Hepatocyte (in vitro differentiated cells): ENCODE data around the gene CACFD1. TPM values are rescaled to one million over a fixed set of nuclear protein-coding genes. Genes with fewer than 3 reads are reported as not detected.

Source experiments
- DNase-seq: peaks from one replicate; pipeline ENCODE4 v3.0.0-alpha.2; 2016; ENCODE audit warnings: low spot score
- H2AFZ ChIP-seq: fragments of 200-600 bp; sonication (generic); 2 replicates; pipeline ENCODE4 v1.6.0; 2016; ENCODE audit warnings: antibody characterized with exemption, mild to moderate bottlenecking
- H3K27ac ChIP-seq: fragments of 200-600 bp; sonication (generic); 2 replicates; pipeline ENCODE4 v1.5.1; 2016; ENCODE audit warnings: mild to moderate bottlenecking
- H3K27me3 ChIP-seq: fragments of 200-600 bp; sonication (generic); 2 replicates; pipeline ENCODE4 v1.6.1; 2016
- H3K36me3 ChIP-seq: fragments of 200-600 bp; sonication (generic); replicated peaks from 2 replicates; pipeline ENCODE4 v1.5.1; 2016; ENCODE audit warnings: low read depth; ENCODE audit not compliant: insufficient read depth
- H3K4me1 ChIP-seq: fragments of 200-600 bp; sonication (generic); 2 replicates; pipeline ENCODE4 v1.5.1; 2016; ENCODE audit warnings: mild to moderate bottlenecking, moderate library complexity; ENCODE audit not compliant: insufficient read depth
- H3K4me2 ChIP-seq: fragments of 200-600 bp; sonication (generic); 2 replicates; pipeline ENCODE4 v1.6.0; 2016
- H3K4me3 ChIP-seq: fragments of 200-600 bp; sonication (generic); 2 replicates; pipeline ENCODE4 v1.5.1; 2016; ENCODE audit warnings: mild to moderate bottlenecking
- H3K79me2 ChIP-seq: fragments of 200-600 bp; sonication (generic); 2 replicates; pipeline ENCODE4 v1.6.0; 2017; ENCODE audit warnings: mild to moderate bottlenecking
- H3K9me2 ChIP-seq: fragments of 200-600 bp; sonication (generic); replicated peaks from 2 replicates; pipeline ENCODE4 v1.6.0; 2017; ENCODE audit warnings: mild to moderate bottlenecking; ENCODE audit not compliant: insufficient read depth
- H3K9me3 ChIP-seq: fragments of 200-600 bp; sonication (generic); 2 replicates; pipeline ENCODE4 v1.5.1; 2016; ENCODE audit warnings: low read depth, mild to moderate bottlenecking
- H4K20me1 ChIP-seq: fragments of 200-600 bp; sonication (generic); 2 replicates; pipeline ENCODE4 v1.6.0; 2016; ENCODE audit warnings: mild to moderate bottlenecking; ENCODE audit not compliant: insufficient read depth, poor library complexity, severe bottlenecking
- CTCF ChIP-seq: fragments of 200-600 bp; sonication (generic); IDR thresholded peaks from 2 replicates; pipeline ENCODE4 v1.5.1; 2016; ENCODE audit warnings: antibody characterized with exemption, mild to moderate bottlenecking; ENCODE audit not compliant: poor library complexity
- EZH2 ChIP-seq: fragments of 200-600 bp; sonication (generic); IDR thresholded peaks from 2 replicates; pipeline ENCODE4 v1.6.1; 2016; ENCODE audit warnings: antibody characterized with exemption, mild to moderate bottlenecking, borderline replicate concordance
- EZH2phosphoT487 ChIP-seq: fragments of 200-600 bp; sonication (generic); IDR thresholded peaks from one replicate; pipeline ENCODE4 v1.6.1; 2018; ENCODE audit warnings: antibody characterized with exemption, mild to moderate bottlenecking, low read depth, moderate library complexity; ENCODE audit not compliant: unreplicated experiment, severe bottlenecking
- WGBS: methylation state at CpG from one replicate; pipeline ENCODE4 v1.1.6; 2016; ENCODE audit warnings: low lambda C conversion rate; ENCODE audit errors: missing lambda C conversion rate; 5-methylcytosine and 5-hydroxymethylcytosine counted together
- polyA plus RNA-seq: library from polyadenylated mRNA; unstranded; fragments of >200 nt; fragmentation: Nextera tagmentation; extraction: Ambion mirVana; gene quantifications from 2 replicates; pipeline ENCODE4 v1.2.1, GENCODE V29; 2016
- total RNA-seq: library from RNA; depleted of rRNA; stranded (reverse); fragments of >200 nt; gene quantifications from 2 replicates; pipeline ENCODE4 v1.2.3, GENCODE V29; 2014

The CACFD1 gene
- total and polyA plus RNA-seq, 2 experiments from 2014 or later: 31.5 to 49.2 TPM

DNA sequence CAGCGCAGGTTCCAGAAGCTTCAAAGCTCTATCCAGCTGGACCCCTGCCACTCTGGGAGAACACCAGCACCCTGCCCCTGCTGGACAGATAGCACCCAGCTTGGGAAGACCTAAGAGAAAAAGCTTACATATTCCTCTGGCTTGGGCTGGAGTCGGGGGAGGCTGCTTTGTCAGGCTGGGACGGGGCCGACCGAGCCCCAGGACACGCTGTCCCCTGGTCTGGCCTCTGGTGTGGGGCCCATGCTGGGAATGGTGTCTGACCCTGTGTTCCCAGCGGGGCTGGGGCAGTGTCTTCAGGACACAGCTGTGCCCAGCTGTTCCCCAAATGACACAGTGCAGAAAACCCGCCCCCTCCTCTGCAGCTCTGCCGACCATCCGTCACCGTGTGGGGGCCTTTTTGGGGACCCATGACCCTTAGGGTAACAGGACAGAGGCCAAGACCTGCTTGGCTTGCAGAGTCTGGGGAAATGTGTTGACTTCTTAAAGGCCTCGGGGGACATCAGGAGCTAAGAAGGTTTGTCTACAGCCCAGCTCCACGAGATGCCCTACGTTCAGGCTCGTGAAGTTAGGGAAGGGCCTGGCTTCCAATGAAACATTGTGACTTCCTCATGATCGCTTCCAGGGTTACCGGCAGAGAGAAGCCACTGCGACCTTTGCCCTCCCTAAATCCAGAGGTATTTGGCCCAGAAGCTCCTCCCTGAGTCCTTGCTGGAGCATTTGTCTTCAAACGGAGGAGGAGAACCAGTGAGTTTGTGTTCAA, 39.5 kb downstream of the CACFD1 start:
- Histone ChIP-seq H2AFZ (no peak overlapping the region), H3K36me3 (no peaks in the 10 kb centered on the region), H3K4me1 (no peaks in the 10 kb centered on the region), H3K27ac (no peak overlapping the region), H3K4me2 (no peak overlapping the region), H3K9me3 (peaks cover 4% of the 10 kb centered on the region), H3K27me3 (no peaks in the 10 kb centered on the region), H3K9me2 (no peaks in the 10 kb centered on the region), H3K4me3 (no peak overlapping the region), H3K79me2 (no peaks in the 10 kb centered on the region), H4K20me1 (no peaks in the 10 kb centered on the region)
- DNase-seq: no peak
- TF ChIP-seq CTCF (no peak), EZH2 (no peak), EZH2phosphoT487 (no peak)
- 65% methylated on average over 19 of the region's 19 CpGs for WGBS

GRCh38 chr9:133499892-133500270, 40.1 kb downstream of the CACFD1 start:
- no peak for DNase-seq
- Histone ChIP-seq H3K27me3 (no peaks in the 10 kb centered on the region), H3K79me2 (no peaks in the 10 kb centered on the region), H3K9me3 (peaks cover 4% of the 10 kb centered on the region), H3K4me1 (no peaks in the 10 kb centered on the region), H3K36me3 (no peaks in the 10 kb centered on the region), H4K20me1 (no peaks in the 10 kb centered on the region), H2AFZ (no peak overlapping the region), H3K9me2 (no peaks in the 10 kb centered on the region), H3K27ac (no peak overlapping the region), H3K4me3 (no peak overlapping the region), H3K4me2 (no peak overlapping the region)
- WGBS: 80% methylated on average over 12 of the region's 12 CpGs
- TF ChIP-seq CTCF (no peak), EZH2phosphoT487 (no peak), EZH2 (no peak)

DNA sequence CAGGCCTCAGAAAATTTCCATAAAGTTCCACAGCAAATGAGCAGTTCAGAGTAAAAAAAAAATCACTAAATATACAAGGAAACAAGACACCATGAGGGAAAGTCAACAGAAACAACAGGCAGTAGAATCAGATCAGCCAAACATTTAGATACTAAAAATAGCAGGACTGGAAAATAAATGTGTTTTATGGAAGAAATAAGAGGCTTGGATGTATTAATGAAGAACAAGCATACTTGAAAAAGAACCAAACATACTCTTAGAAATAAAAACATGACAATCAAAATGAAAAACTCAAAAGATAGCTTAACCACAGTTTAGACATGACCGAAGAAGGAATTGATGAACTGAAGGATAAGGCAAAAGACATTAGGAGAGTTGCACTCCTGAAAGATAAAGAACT, 42.3 kb downstream of the CACFD1 start:
- no peaks in the 10 kb centered on the region for H3K79me2 ChIP-seq
- H3K27ac ChIP-seq: no peak overlapping the region
- H3K27me3 ChIP-seq: no peaks in the 10 kb centered on the region
- H3K36me3 ChIP-seq: no peaks in the 10 kb centered on the region
- no peaks in the 10 kb centered on the region for H3K4me1 ChIP-seq
- H3K9me3 ChIP-seq: peaks cover 4% of the 10 kb centered on the region
- no peaks in the 10 kb centered on the region for H3K9me2 ChIP-seq
- H4K20me1 ChIP-seq: no peaks in the 10 kb centered on the region
- 94% methylated on average over 1 of the region's 1 CpG for WGBS
- TF ChIP-seq CTCF (no peak), EZH2 (no peak), EZH2phosphoT487 (no peak)
- H2AFZ ChIP-seq: no peak overlapping the region
- DNase-seq: no peak
- H3K4me3 ChIP-seq: no peak overlapping the region
- H3K4me2 ChIP-seq: no peak overlapping the region
